NCI-H2227 treated with DMSO at 0.1 percent for 48 hours (cell line): Measurements from ENCODE around the gene CUZD1.
A peak's percentile ranks its signal among the peaks of the same experiment; 100 is the strongest.
"Not testable (repeated sequence)": the region's sequence is repeated elsewhere in the genome, so short reads cannot be mapped to it uniquely, and the experiment has no call there.

Experiments used
- DNase-seq: peaks from one replicate; lab custom pipeline; 2025; lab: John Stamatoyannopoulos, UW

Gene CUZD1

GRCh38 chr10:122845783-122846332, at the start of gene CUZD1:
TSS of gene CUZD1 (minus strand) at chr10:122845857. CDS start at chr10:122845843, 14 bp downstream.
- no peak for DNase-seq

GRCh38 chr10:122894261-122894944, 48.7 kb upstream of the CUZD1 start:
- DNase-seq: no peak

- DNase-seq: no peak
These were observed 38.5 kb upstream of the CUZD1 start for GRCh38 chr10:122884166-122884565.

- no peak for DNase-seq
These were observed 37.1 kb upstream of the CUZD1 start for GRCh38 chr10:122882766-122883165.

GRCh38 chr10:122879339-122880273, 33.9 kb upstream of the CUZD1 start, which contains the start of gene FAM24B:
TSS of gene FAM24B (minus strand) at chr10:122879581. CDS start at chr10:122850515, 29,066 bp downstream.
- DNase-seq: peak; percentile 92

GRCh38 chr10:122878799-122879338, 33.2 kb upstream of the CUZD1 start:
- no peak for DNase-seq

GRCh38 chr10:122877264-122877663, 31.6 kb upstream of the CUZD1 start:
- no peak for DNase-seq

- no peak for DNase-seq
These were observed 30.8 kb upstream of the CUZD1 start for GRCh38 chr10:122876467-122876855.

GRCh38 chr10:122875843-122876466, 30.3 kb upstream of the CUZD1 start:
- no peak for DNase-seq

GRCh38 chr10:122871947-122872346, 26.3 kb upstream of the CUZD1 start:
- not testable (repeated sequence) for DNase-seq

GRCh38 chr10:122868768-122869167, 23.1 kb upstream of the CUZD1 start:
- not testable (repeated sequence) for DNase-seq

GRCh38 chr10:122866757-122867482, 21.3 kb upstream of the CUZD1 start:
- not testable (repeated sequence) for DNase-seq

- DNase-seq: no peak
These were observed 19.2 kb upstream of the CUZD1 start for GRCh38 chr10:122864901-122865300.

- DNase-seq: no peak
These were observed 18.5 kb upstream of the CUZD1 start for GRCh38 chr10:122864194-122864592.

- DNase-seq: no peak
These were observed 17.8 kb upstream of the CUZD1 start for GRCh38 chr10:122863216-122864193.

GRCh38 chr10:122861711-122862161, 16.1 kb upstream of the CUZD1 start:
- DNase-seq: no peak

- DNase-seq: no peak
These were observed 13.9 kb upstream of the CUZD1 start for GRCh38 chr10:122859527-122859926.

GRCh38 chr10:122858042-122858441, 12.4 kb upstream of the CUZD1 start:
- not testable (repeated sequence) for DNase-seq

GRCh38 chr10:122856902-122857301, 11.2 kb upstream of the CUZD1 start:
- no peak for DNase-seq

- no peak for DNase-seq
These were observed 10.1 kb upstream of the CUZD1 start for GRCh38 chr10:122855745-122856144.
